ENCODE results near the gene C11orf86. TPM values are rescaled to one million over a fixed set of nuclear protein-coding genes. Genes with fewer than 3 reads are reported as not detected.
A peak's percentile ranks its signal among the peaks of the same experiment; 100 is the strongest.

C11orf86 gene
- polyA plus RNA-seq, 1 experiment, result not detected

DNA sequence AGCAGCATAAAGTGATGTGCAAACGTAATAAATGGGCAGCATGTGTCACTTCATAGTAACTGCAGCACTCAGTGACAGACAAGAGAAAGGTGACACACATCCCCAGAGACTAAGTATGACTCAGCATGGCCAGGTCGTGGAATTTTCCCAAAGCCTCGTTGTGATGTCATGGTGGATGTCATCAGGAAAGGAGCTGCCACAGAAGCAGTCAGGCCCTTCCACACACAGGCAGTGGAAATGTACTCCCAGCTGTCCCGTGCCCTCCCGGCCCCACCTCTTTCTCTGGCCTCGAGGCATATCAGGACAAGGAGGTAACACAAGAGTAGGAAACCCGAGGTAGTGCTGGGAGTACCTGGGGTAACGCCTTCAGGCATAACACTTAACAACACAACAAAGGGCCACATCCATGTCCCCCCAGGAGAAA is 25.0 kb upstream of the C11orf86 start:
- DNase-seq (ENCODE audit: low read depth, low spot score), result no peak
- CTCF ChIA-PET, result interaction anchor here (1.2 kb wide), 1 partner anchor 72 kb away, joined by 3 read pairs; no protein-coding TSS in a partner anchor
- Histone ChIP-seq H3K27ac (ENCODE audit: low read depth, low read length) (peak overlapping the region; percentile 62), H3K9me3 (ENCODE audit: control insufficient read depth, insufficient read depth, low read length) (no peaks in the 10 kb centered on the region; the same call in 1 of the 2 replicates), H3K27me3 (ENCODE audit: control insufficient read depth, insufficient read depth, low read length) (no peaks in the 10 kb centered on the region), H3K4me3 (ENCODE audit: low read depth, low read length) (no peak overlapping the region)
- POLR2A ChIA-PET, result interaction anchor here (0.6 kb wide), 1 partner anchor 16 kb away, joined by 5 read pairs; no protein-coding TSS in a partner anchor
- TF ChIP-seq, protein P1, sequence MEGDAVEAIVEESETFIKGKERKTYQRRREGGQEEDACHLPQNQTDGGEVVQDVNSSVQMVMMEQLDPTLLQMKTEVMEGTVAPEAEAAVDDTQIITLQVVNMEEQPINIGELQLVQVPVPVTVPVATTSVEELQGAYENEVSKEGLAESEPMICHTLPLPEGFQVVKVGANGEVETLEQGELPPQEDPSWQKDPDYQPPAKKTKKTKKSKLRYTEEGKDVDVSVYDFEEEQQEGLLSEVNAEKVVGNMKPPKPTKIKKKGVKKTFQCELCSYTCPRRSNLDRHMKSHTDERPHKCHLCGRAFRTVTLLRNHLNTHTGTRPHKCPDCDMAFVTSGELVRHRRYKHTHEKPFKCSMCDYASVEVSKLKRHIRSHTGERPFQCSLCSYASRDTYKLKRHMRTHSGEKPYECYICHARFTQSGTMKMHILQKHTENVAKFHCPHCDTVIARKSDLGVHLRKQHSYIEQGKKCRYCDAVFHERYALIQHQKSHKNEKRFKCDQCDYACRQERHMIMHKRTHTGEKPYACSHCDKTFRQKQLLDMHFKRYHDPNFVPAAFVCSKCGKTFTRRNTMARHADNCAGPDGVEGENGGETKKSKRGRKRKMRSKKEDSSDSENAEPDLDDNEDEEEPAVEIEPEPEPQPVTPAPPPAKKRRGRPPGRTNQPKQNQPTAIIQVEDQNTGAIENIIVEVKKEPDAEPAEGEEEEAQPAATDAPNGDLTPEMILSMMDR (IDR thresholded peaks at IDR 0.05; ENCODE audit: low read depth, low read length), result no peak

DNA sequence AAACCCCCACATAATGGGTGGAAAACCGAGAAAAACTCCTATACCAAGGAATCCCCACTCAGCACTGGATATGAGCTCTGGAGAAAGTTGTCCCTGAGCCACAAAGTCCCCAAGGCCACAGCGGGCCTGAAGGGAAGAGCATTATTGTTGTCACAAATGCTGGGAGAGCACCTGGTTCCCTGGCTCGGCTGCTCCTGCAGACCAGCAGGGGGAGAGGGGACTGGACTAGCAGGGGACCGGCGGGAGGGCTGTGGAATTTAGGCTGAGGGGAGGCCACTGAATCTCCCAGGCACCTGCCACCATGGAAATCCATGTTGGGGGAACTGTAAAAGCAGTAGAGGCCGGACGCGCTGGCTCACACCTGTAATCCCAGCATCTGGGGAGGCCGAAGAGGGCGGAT is 24.0 kb upstream of the C11orf86 start:
- no peak for DNase-seq (ENCODE audit: low read depth, low spot score)
- TF ChIP-seq, protein P1 (IDR thresholded peaks at IDR 0.05; ENCODE audit: low read depth, low read length), result no peak
- CTCF ChIA-PET, result interaction anchor here (1.1 to 1.2 kb wide), 2 partner anchors 69 to 71 kb away, joined by 3 read pairs; no protein-coding TSS in a partner anchor
- Histone ChIP-seq H3K27ac (ENCODE audit: low read depth, low read length) (no peak overlapping the region), H3K27me3 (ENCODE audit: control insufficient read depth, insufficient read depth, low read length) (no peaks in the 10 kb centered on the region), H3K4me3 (ENCODE audit: low read depth, low read length) (no peak overlapping the region), H3K9me3 (ENCODE audit: control insufficient read depth, insufficient read depth, low read length) (no peaks in the 10 kb centered on the region; the same call in 1 of the 2 replicates)
- POLR2A ChIA-PET, result interaction anchor here (0.6 kb wide), 2 partner anchors 16 to 28 kb away, joined by 4 to 5 read pairs; no protein-coding TSS in a partner anchor

DNA sequence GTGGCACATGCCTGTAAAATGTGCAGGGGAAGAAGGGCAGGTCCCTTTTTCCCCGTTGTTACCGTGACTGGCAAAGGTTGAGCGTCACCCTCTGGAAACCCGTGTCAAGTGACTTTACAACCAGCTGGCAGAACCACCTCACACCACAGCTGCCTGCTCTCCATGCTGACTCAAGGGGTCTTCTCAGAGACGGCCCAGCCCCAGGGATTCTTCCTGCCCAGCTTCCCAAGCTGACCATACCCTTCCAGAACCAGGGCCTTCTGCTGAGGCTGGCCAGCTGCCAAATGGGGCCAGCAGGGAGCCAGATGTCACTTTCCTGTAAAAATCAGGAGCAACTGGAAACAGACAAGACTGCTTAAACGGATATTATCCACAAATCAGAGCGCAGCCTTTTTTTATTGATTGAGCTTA is 23.2 kb upstream of the C11orf86 start:
- Histone ChIP-seq H3K27ac (ENCODE audit: low read depth, low read length) (no peak overlapping the region), H3K4me3 (ENCODE audit: low read depth, low read length) (no peak overlapping the region), H3K9me3 (ENCODE audit: control insufficient read depth, insufficient read depth, low read length) (no peaks in the 10 kb centered on the region), H3K27me3 (ENCODE audit: control insufficient read depth, insufficient read depth, low read length) (no peaks in the 10 kb centered on the region)
- POLR2A ChIA-PET, result interaction anchor here (0.6 to 0.7 kb wide), 2 partner anchors 9 to 17 kb away, joined by 4 read pairs; no protein-coding TSS in a partner anchor
- CTCF ChIA-PET, result interaction anchor here (0.6 kb wide), 1 partner anchor 218 kb away, joined by 8 read pairs; no protein-coding TSS in a partner anchor
- TF ChIP-seq, protein P1 (IDR thresholded peaks at IDR 0.05; ENCODE audit: low read depth, low read length), result no peak
- no peak for DNase-seq (ENCODE audit: low read depth, low spot score)

DNA sequence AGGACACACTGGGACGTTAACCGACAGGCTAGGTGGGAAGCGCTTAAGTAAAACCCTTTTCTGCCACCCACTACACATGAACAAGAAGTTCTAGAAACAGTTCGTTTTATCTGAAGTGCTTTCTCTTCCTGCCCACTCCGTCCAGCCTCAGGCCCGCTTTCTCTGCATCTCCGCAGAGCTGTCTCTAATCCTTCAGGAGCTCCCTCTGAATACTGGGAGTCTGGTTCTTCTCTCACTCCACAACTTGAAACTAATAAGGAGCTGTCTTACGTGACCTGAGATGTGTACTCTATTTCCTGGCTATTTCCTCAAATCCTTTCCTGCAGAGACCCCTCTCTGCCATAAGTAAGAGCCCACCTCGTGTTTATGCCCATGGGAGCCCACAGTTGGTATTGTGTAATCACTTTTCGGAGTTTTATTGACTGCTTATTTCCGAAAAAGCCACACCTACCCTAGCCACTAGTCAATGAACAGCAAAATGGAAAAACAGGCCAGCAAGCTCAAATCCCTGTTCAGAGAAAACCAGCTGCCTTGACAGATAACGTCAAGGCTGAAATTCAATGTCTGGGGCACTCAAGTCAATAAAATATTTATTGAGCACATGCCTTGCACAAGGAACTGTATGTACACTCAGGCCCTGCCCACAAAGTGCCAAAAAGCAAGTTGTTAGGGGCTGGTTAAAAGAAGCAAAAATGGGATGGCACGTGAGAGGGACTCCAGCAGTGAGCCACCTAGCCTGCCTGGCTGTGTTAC is 21.8 kb upstream of the C11orf86 start:
- POLR2A ChIA-PET, result no interaction called here
- Histone ChIP-seq H3K27ac (ENCODE audit: low read depth, low read length) (no peak overlapping the region), H3K9me3 (ENCODE audit: control insufficient read depth, insufficient read depth, low read length) (no peaks in the 10 kb centered on the region; the same call in 1 of the 2 replicates), H3K4me3 (ENCODE audit: low read depth, low read length) (no peak overlapping the region), H3K27me3 (ENCODE audit: control insufficient read depth, insufficient read depth, low read length) (no peaks in the 10 kb centered on the region)
- TF ChIP-seq, protein P1 (IDR thresholded peaks at IDR 0.05; ENCODE audit: low read depth, low read length), result no peak
- CTCF ChIA-PET, result interaction anchor here (0.9 to 1.0 kb wide), 2 partner anchors 17 to 100 kb away, joined by 3 read pairs; no protein-coding TSS in a partner anchor
- no peak for DNase-seq (ENCODE audit: low read depth, low spot score)
